Measurements from ENCODE around the gene NHP2. TPM values are rescaled to one million over a fixed set of nuclear protein-coding genes. Genes with fewer than 3 reads are reported as not detected.

Gene NHP2
- total RNA-seq, 2 experiments from 2014 or later = 113 to 124 TPM

DNA sequence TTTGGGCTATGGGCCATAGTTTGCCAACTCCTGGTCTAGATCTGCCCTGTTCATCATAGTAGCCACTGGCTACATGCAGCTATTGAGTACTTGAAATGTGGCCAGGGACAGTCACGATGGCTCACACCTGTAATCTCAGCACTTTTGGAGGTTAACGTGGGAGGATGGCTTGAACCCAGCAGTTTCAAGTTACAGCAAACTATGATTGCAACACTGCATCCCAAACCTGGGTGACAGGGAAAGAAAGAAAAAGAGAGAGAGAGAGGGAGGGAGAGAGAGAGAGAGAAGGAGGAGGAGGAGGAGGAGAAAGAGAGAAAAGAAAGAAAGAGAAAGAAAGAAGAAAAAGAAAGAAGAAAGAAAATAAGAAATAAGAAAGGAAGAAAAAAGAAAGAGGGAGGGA, 38.6 kb upstream of the NHP2 start:
- Mint-ChIP-seq H3K4me3 (no peak overlapping the region), H3K27ac (no peak overlapping the region)
- ATAC-seq (ENCODE audit: low read depth) = no peak

DNA sequence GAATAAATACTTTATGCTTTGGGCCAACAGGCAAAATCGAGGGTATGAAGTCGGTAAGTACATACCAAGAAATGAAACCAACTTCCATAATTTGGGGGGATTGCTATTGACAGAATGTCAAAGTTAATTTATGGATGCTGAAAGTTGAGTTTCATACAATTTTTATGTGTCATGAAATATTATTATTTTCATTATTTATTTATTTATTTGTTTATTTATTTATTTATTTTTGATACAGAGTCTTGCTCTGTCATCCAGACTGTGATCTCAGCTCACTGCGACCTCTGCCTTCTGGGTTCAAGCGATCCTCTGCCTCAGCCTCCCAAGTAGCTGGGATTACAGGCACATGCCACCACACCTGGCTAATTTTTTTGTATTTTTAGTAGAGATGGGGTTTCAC, 38.0 kb upstream of the NHP2 start:
- DNase-seq (no peak), ATAC-seq (ENCODE audit: low read depth) (no peak)
- H3K9me3 Mint-ChIP-seq = no peaks in the 10 kb centered on the region
- peaks cover 16% of the 10 kb centered on the region for H3K4me1 Mint-ChIP-seq
- peaks cover 4% of the 10 kb centered on the region for H3K36me3 Mint-ChIP-seq
- peaks cover 30% of the 10 kb centered on the region for H3K27me3 Mint-ChIP-seq
- H3K27ac Mint-ChIP-seq = no peak overlapping the region
- POLR2A ChIA-PET = no interaction called here
- H3K4me3 Mint-ChIP-seq = no peak overlapping the region

More for the DNA sequence above, 38.6 kb upstream of the NHP2 start:
- no peak for DNase-seq
- peaks cover 16% of the 10 kb centered on the region for H3K4me1 Mint-ChIP-seq
- POLR2A ChIA-PET = no interaction called here
- H3K9me3 Mint-ChIP-seq = no peaks in the 10 kb centered on the region
- peaks cover 4% of the 10 kb centered on the region for H3K36me3 Mint-ChIP-seq
- peaks cover 30% of the 10 kb centered on the region for H3K27me3 Mint-ChIP-seq

DNA sequence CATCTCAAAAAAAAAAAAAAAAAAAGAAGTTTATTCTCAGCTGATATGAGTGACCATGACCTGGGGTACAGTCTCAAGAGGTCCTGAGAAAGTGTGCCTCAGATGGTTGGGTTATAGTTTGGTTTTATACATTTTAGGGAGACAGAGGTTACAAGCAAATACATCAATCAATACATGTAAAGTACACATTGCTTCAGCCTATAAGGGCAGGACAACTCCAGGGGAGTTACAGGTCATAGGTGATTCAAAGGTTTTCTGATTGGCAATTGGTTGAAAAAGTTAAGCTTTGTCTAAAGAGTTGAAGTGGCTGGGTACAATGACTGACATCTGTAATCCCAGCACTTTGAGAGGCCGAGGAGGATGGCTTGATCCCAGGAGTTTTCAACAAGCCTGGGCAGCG, 35.7 kb upstream of the NHP2 start:
- Mint-ChIP-seq H3K27me3 (peaks cover 24% of the 10 kb centered on the region), H3K36me3 (peaks cover 4% of the 10 kb centered on the region), H3K4me3 (no peak overlapping the region), H3K4me1 (peaks cover 15% of the 10 kb centered on the region), H3K27ac (no peak overlapping the region), H3K9me3 (no peaks in the 10 kb centered on the region)
- POLR2A ChIA-PET = interaction anchor here (0.7 to 1.2 kb wide), 2 partner anchors 15 to 1850 kb away, joined by 3 to 5 read pairs; partner anchors contain the start of gene HNRNPAB
- ATAC-seq (ENCODE audit: low read depth) (no peak), DNase-seq (no peak)

DNA sequence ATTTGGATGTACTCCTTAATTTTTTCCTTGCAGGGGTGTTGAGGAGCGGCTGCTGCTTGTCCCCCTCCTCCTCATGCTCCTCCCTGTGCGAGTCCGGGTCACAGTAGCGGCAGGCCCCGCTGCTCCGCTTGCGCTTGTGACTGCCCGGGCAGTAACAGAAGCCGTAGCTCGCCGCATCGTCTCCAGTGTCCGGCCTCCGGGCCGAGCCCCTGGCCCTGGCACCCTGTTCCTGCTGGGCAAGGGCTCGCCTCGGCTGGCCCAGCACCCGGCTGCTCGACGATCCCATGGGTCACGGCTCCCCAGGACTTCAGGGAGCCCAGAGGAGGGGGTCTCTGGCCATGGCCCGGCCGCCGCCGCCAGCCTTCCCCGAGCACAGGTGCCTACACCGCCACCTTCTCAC, 33.3 kb upstream of the NHP2 start, which contains the start of gene GMCL2:
Gene GMCL2 (minus strand): TSS at position 358 of the 400 bp plus-strand sequence. CDS start 72 bp downstream, at position 286.
- Mint-ChIP-seq H3K27ac (no peak within 1 kb of the TSS), H3K9me3 (no peaks in the 10 kb centered on the region), H3K4me1 (peaks cover 6% of the 10 kb centered on the region), H3K36me3 (no peaks in the 10 kb centered on the region), H3K4me3 (no peak within 1 kb of the TSS), H3K27me3 (peaks cover 17% of the 10 kb centered on the region)
- ATAC-seq (ENCODE audit: low read depth) (no peak), DNase-seq (no peak)
- POLR2A ChIA-PET = no interaction called here

GRCh38 chr5:178186427-178186826, 32.7 kb upstream of the NHP2 start:
- H3K9me3 Mint-ChIP-seq = no peaks in the 10 kb centered on the region
- DNase-seq = no peak
- no peaks in the 10 kb centered on the region for H3K36me3 Mint-ChIP-seq
- no peak overlapping the region for H3K4me3 Mint-ChIP-seq
- peaks cover 8% of the 10 kb centered on the region for H3K4me1 Mint-ChIP-seq
- H3K27me3 Mint-ChIP-seq = peaks cover 16% of the 10 kb centered on the region
- POLR2A ChIA-PET = interaction anchor here (1.2 kb wide), 1 partner anchor 18 kb away, joined by 5 read pairs; the partner anchor contains the start of gene HNRNPAB
- no peak overlapping the region for H3K27ac Mint-ChIP-seq
- no peak for ATAC-seq (ENCODE audit: low read depth)

DNA sequence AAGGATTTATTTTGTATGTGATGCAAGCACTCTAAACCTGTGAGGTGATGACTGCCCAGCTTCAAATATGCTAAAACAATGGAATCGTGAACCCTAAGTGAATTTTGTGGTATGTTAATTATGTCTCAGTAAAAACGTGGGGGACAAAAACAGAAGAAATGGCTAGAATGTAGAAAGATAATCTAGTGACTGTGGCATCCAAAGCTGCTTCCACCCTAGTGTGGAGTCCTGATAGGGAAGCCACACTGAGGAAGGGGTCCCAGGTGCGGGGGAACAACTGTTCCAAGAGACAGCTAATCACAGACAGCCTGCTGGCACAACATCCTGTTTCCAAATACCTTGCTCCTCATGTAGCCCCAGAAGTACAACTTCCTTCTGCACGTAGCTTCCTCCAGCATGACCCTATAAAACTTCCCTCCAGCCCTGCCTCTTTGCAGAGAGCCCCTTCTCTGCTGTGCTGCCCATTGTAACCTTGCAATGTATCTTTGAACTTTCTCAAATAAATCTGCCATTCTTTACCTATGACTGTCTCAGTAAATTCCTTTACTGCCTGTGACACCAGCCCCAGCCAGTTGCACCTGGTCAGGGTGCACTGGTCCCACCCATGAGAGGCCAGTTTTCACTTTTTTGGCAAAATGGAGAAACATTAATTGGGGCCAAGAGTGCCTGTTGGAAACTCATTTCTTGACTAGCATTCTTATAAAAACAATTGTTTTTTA, 28.6 kb upstream of the NHP2 start:
- Mint-ChIP-seq H3K4me3 (peak overlapping the region; percentile 48), H3K36me3 (no peaks in the 10 kb centered on the region), H3K27ac (peak overlapping the region; percentile 83), H3K27me3 (peaks cover 4% of the 10 kb centered on the region), H3K9me3 (no peaks in the 10 kb centered on the region), H3K4me1 (peaks cover 8% of the 10 kb centered on the region)
- DNase-seq (no peak), ATAC-seq (ENCODE audit: low read depth) (peak; percentile 65)
- POLR2A ChIA-PET = interaction anchor here (0.6 to 1.9 kb wide), 3 partner anchors 11 to 76 kb away, joined by 3 to 9 read pairs (median 3); partner anchors contain the start of gene HNRNPAB

GRCh38 chr5:178180141-178180863, 26.6 kb upstream of the NHP2 start:
- Mint-ChIP-seq H3K9me3 (no peaks in the 10 kb centered on the region), H3K4me1 (peaks cover 8% of the 10 kb centered on the region), H3K36me3 (no peaks in the 10 kb centered on the region), H3K27ac (no peak overlapping the region), H3K4me3 (no peak overlapping the region), H3K27me3 (peaks cover 4% of the 10 kb centered on the region)
- POLR2A ChIA-PET = interaction anchor here (1.2 to 1.3 kb wide), 2 partner anchors 17 to 24 kb away, joined by 3 to 4 read pairs; partner anchors contain the start of gene HNRNPAB
- DNase-seq = no peak
- ATAC-seq (ENCODE audit: low read depth) = no peak

DNA sequence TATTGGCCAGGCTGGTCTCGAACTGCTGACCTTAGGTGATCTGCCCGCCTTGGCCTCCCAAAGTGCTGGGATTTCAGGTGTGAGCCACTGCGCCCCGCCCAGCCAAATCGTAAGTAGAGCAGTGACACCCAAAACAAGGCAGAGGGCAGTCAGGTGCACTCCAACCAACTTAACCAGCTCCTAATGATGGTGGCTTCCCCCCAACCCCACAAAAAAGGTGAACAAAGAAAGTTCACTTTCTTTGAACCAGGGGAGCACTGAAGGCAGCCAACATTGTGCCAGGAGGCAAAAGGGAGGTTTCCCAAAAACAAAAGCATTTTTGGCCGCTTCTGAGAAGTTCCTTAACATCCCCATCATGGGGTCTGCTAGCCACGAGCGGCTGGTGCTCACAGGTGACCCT, 23.9 kb upstream of the NHP2 start:
- ATAC-seq (ENCODE audit: low read depth) = no peak

GRCh38 chr5:178176791-178177190, 23.1 kb upstream of the NHP2 start:
- Mint-ChIP-seq H3K27ac (no peak overlapping the region), H3K27me3 (peaks cover 4% of the 10 kb centered on the region), H3K4me1 (no peaks in the 10 kb centered on the region), H3K9me3 (no peaks in the 10 kb centered on the region), H3K36me3 (no peaks in the 10 kb centered on the region), H3K4me3 (no peak overlapping the region)
- no peak for ATAC-seq (ENCODE audit: low read depth)
- no peak for DNase-seq
- POLR2A ChIA-PET = interaction anchor here (1.4 kb wide), 1 partner anchor 28 kb away, joined by 4 read pairs; the partner anchor contains the start of gene HNRNPAB

More for the DNA sequence above, 23.9 kb upstream of the NHP2 start:
- Mint-ChIP-seq H3K4me3 (no peak overlapping the region), H3K27ac (no peak overlapping the region), H3K4me1 (peaks cover 7% of the 10 kb centered on the region), H3K9me3 (no peaks in the 10 kb centered on the region), H3K36me3 (no peaks in the 10 kb centered on the region), H3K27me3 (peaks cover 4% of the 10 kb centered on the region)
- no peak for DNase-seq
- POLR2A ChIA-PET = interaction anchor here (0.6 to 1.0 kb wide), 2 partner anchors 27 to 1192 kb away, joined by 4 to 5 read pairs; partner anchors contain the start of gene HNRNPAB

GRCh38 chr5:178174456-178174855, 20.8 kb upstream of the NHP2 start:
- Mint-ChIP-seq H3K9me3 (no peaks in the 10 kb centered on the region), H3K36me3 (no peaks in the 10 kb centered on the region), H3K27ac (no peak overlapping the region), H3K4me1 (no peaks in the 10 kb centered on the region), H3K27me3 (peaks cover 4% of the 10 kb centered on the region), H3K4me3 (no peak overlapping the region)
- ATAC-seq (ENCODE audit: low read depth) = no peak
- POLR2A ChIA-PET = no interaction called here
- DNase-seq = no peak

DNA sequence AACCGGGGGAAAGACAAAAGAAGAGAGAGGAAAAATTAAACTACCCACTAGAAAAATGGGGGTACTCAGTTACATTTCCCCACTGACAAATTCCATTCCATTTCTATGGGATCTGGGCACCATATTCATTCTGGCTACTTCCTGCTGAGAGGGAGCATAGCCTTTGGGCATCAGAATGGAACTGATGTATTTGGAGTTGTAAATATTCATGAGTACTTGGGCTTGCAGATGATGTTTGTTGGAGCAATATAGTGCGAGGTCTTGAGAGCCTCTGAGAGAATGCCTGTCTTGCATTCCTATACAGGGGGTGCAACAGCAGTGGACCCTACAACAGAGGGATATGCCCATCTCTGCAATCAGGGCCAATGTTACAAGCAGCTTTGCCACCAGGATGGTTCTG, 16.8 kb upstream of the NHP2 start:
- Mint-ChIP-seq H3K4me3 (no peak overlapping the region), H3K4me1 (no peaks in the 10 kb centered on the region), H3K27me3 (peaks cover 11% of the 10 kb centered on the region), H3K36me3 (no peaks in the 10 kb centered on the region), H3K27ac (no peak overlapping the region), H3K9me3 (no peaks in the 10 kb centered on the region)
- no peak for ATAC-seq (ENCODE audit: low read depth)
- no peak for DNase-seq
- POLR2A ChIA-PET = no interaction called here

- H3K4me3 Mint-ChIP-seq = no peak overlapping the region
- POLR2A ChIA-PET = no interaction called here
- no peaks in the 10 kb centered on the region for H3K9me3 Mint-ChIP-seq
- H3K27me3 Mint-ChIP-seq = peaks cover 39% of the 10 kb centered on the region
- no peaks in the 10 kb centered on the region for H3K36me3 Mint-ChIP-seq
- H3K4me1 Mint-ChIP-seq = peaks cover 5% of the 10 kb centered on the region
- no peak overlapping the region for H3K27ac Mint-ChIP-seq
- no peak for DNase-seq
- ATAC-seq (ENCODE audit: low read depth) = no peak
Observed at GRCh38 chr5:178165581-178165980, 11.9 kb upstream of the NHP2 start.

GRCh38 chr5:178163772-178164735, 10.4 kb upstream of the NHP2 start:
- no peak overlapping the region for H3K27ac Mint-ChIP-seq
- peaks cover 5% of the 10 kb centered on the region for H3K4me1 Mint-ChIP-seq
- peak overlapping the region; percentile 41 for H3K4me3 Mint-ChIP-seq
- H3K36me3 Mint-ChIP-seq = no peaks in the 10 kb centered on the region
- ATAC-seq (ENCODE audit: low read depth) (peak; percentile 99), DNase-seq (peak; percentile 97)
- H3K9me3 Mint-ChIP-seq = no peaks in the 10 kb centered on the region
- peaks cover 41% of the 10 kb centered on the region for H3K27me3 Mint-ChIP-seq
- POLR2A ChIA-PET = no interaction called here
